GM21390 (cell line): Measurements from ENCODE around the gene TPP1.

Experiments used
- ATAC-seq: cut with Tn5 transposase; IDR thresholded peaks from one replicate; pipeline ENCODE4 v1.9.1; 2021; ENCODE audit not compliant: unreplicated experiment

TPP1 gene

GRCh38 chr11:6596239-6596877, 22.9 kb downstream of the TPP1 start:
- ATAC-seq: no peak

- ATAC-seq: no peak
Observed at GRCh38 chr11:6594142-6594768, 25.0 kb downstream of the TPP1 start.

DNA sequence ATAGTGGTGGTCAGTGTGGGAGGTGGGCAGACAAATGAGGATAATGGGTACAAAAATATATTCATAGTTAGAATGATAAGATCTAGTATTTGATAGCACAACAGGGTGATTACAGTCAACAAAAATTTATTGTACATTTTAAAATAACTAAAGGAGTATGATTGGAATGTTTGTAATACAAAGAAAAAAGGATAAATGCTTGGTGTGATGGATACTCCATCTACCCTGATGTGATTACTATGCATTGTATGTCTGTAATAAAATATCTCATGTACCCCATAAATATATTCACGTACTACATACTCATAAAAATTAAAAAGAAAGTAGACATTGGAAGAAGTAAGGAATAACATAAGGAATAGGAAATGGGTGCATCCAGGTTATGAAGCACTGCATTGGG, 31.2 kb downstream of the TPP1 start:
- ATAC-seq: no peak

GRCh38 chr11:6587360-6587953, 31.8 kb downstream of the TPP1 start:
- no peak for ATAC-seq

DNA sequence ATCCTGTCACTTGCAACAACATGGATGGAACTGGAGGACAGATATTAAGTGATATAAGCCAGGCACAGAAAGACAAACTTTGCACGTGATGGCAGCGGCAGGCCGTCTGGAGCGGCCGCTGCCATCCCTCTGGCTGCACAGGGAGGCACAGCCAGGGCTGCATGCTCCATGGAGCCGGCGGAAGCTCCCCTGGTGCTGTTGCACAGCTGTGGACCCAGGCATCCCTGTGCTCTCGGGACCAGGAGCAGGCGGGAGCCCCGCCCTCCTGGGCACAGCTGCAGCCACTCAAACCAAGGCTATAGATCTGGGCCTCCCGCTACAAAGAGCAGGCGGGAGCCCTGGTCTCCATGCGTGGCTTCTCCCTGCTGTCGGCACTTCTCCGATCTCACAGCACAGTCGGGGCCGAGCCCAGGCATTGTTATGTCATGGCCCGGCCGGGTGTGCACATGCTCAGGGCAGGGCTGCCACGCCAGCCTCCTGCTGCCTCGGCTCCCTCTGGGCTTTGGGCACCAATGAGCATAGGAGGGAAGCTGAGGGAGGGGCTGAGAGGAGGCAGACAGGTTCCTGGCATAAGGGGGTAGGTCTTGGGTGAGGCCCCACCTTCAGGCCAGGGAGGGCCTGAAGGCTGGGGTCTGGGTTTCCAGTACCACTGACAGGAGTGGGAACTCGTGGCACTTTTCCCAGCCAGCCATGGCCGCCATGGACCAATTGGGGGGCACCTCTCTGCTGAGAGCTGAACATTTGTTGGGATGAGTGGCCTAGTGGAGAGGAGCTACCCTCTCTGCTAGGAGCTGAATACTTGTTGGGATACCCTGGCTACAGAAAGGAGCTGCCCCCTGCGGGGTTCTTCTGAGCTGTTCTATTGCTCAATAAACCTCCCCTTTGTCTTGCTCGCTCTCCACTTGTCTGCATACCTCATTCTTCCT, 32.5 kb downstream of the TPP1 start:
- ATAC-seq: no peak

DNA sequence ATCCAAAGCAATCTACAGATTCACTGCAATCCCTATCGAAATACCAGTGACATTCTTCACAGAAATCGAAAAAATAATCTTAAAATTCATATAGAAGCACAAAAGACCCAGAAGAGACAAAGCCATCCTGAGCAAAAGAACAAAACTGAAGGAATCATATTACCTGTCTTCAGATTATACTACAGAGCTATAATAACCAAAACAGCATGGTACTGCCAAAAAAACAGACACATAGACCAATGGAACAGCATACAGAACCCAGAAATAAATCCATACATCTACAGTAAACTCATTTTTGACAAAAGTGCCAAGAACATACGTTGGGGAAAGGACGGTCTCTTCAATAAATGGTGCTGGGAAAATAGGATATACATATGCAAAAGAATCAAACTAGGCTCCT, 34.7 kb downstream of the TPP1 start:
- no peak for ATAC-seq

GRCh38 chr11:6583584-6583983, 35.6 kb downstream of the TPP1 start:
- no peak for ATAC-seq

DNA sequence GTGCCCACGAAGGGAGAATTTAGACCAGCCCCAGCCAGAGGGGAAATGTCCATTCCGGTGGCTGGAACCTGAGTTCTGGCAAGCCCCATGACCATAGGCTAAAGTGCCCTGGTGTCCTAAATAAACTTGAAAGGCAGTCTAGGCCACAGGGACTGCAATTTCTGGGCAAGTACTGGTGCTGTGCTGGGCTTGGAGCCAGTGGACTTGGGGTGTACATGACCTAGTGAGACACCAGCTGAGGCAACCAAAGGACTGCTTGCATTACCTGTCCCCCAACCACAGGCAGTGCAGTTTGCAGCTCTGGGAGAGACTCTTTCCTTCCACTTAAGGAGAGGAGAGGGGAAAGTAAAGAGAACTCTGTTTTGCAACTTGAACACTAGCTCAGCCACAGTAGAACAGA, 39.5 kb downstream of the TPP1 start:
- no peak for ATAC-seq

DNA sequence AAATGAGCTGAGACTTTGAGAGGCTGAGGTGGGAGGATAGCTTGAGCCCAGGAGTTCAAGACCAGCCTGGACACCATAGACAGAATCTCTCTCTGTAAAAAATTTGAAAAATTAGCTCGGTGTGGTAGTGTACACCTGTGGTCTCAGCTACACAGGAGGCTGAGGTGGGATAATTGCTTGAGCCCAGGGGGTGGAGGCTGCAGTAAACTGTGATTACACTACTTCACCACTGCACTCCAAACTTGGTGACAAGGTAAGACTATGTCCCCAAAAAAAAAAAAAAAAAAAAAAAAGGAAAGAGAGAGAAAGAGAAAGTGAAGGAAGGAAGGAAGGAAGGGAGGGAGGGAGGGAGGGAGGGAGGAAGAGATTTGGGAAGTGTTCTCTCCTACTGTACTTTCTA, 41.1 kb downstream of the TPP1 start:
- ATAC-seq: no peak

DNA sequence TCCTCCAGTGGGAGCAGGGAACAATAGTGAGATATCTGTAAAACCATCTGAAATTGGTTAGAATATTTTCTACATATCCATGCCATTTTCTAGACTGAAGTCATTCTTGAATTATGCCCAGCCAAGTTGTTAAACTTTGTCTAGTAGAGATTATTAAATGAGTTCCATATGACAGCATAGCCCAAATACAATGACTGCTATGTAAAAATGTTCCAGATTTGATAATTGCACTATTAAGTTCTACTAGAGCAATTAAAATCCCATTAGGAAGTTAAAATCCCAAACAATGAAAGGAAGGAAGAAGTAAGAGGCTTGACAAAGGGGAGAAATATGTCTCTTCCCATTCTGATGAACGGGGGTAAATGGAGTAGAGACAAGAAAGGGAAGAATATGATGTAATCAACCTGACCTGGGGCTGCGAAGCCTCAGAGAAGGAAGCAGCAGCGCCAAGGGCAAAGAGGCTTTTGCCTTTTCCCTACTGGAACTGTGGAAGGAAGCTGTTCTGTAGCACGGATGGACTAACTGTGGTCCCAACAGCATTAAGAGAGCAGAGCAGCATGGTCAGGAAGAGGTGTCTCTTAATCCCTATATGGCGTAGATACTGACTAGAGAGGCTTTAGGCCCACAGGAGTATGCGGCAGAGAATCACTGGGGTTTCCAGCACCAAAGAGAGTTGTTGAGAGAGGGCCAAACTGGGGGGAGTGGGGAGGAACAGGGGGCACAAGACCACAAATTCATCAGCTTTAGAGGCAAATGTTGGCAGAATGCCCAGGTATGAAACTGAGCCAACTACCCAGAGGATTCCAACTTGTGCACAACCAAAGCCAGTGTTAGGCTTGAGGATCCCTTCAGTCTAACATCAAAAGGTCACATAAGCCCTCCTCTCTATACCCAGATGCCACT, 42.5 kb downstream of the TPP1 start:
- no peak for ATAC-seq

GRCh38 chr11:6574816-6575715, 44.2 kb downstream of the TPP1 start:
- ATAC-seq: no peak

DNA sequence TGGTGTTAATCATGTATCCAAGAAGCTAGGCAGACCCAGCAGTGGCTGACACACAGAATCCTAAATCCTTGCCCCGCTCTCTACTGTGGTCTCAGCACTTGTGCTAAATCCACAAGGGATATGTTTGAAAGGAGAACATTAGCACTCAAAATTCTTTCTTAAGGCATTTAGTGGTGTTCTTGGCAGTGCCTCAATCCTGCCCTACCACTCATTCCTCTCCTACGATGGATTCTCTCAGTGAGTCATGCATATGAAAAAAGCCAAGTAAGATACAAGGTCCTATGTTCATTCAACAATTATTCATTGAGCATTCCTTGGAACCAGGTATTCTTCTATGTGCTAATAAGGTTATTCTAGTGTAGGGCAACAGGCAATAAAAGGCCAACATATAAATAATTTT, 47.0 kb downstream of the TPP1 start:
- ATAC-seq: no peak

GRCh38 chr11:6571434-6572008, 47.7 kb downstream of the TPP1 start:
- no peak for ATAC-seq

- ATAC-seq: no peak
Observed at GRCh38 chr11:6570691-6571427, 48.4 kb downstream of the TPP1 start.

GRCh38 chr11:6569706-6570105, 49.5 kb downstream of the TPP1 start:
- ATAC-seq: no peak

- ATAC-seq: no peak
Observed at GRCh38 chr11:6568191-6568918, 50.9 kb downstream of the TPP1 start.

DNA sequence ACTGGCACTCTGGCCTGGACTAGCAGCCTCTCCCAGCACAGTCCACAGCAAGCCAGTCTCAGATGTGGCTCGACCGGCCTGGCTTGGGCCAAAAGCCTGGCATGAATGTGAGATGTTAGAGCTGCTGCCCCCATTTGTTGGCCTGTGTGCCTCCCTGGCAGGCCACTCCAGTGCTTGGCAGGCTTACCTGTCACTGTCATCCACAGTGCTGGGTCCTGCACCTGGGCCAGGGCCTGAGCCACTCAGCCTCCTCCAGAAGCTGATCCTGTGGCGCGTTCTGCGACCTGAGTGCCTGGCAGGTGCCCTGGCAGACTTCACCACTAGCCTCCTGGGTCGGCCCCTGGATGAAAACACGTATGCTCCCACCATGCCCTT, 51.9 kb downstream of the TPP1 start:
- ATAC-seq: no peak
